GM12891 (cell line): ENCODE measurements around the gene ZBTB32.

Source experiments
- POLR2A ChIP-seq: IDR thresholded peaks from 2 replicates; pipeline ENCODE4 v1.6.1; 2011; ENCODE audit warnings: low read depth, low read length, control low read depth
- POLR2AphosphoS5 ChIP-seq: IDR thresholded peaks from 2 replicates; pipeline ENCODE4 v1.6.1; 2011; ENCODE audit warnings: low read depth, low read length, control low read depth
- SPI1 ChIP-seq: IDR thresholded peaks from 2 replicates; pipeline ENCODE4 v1.6.1; 2011; ENCODE audit warnings: low read depth, low read length, control low read depth
- TAF1 ChIP-seq: IDR thresholded peaks from 2 replicates; pipeline ENCODE4 v1.6.1; 2011; ENCODE audit warnings: low read depth, low read length, control low read depth

DNA sequence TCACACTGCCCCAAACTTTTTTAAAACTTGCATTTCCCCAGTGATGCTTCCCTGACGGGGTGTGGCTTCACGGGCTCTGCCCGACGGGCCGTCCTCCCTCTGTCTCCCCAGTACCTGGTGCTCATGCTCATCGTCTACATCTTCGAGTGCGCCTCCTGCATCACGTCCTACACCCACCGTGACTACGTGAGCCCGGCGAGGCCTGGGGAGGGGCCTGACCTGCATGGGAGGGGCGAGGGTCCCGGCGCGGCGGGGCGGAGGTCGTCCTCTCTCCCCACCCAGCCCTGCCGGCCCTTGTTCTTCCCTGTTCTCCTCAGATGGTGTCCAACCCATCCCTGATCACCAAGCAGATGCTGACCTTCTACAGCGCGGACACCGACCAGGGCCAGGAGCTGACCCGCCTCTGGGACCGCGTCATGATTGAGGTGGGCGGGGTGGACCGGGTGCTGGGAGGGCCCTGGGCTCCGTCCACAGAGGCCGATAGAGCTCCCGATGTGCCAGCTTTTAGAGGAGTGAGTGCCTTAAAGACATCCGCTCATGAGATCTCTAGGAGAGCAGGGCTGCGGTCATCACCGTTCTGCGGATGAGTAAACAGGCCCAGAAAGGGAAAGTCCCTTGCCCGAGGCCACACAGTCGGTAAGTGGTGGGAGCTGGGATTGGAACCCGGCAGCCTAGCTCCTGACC, 31.1 kb upstream of the ZBTB32 start:
- TF ChIP-seq POLR2A (no peak), TAF1 (no peak), SPI1 (no peak), POLR2AphosphoS5 (no peak)
